HCT116 (cell line): ENCODE results near the gene TRPM6. TPM values are rescaled to one million over a fixed set of nuclear protein-coding genes. Genes with fewer than 3 reads are reported as not detected.

Source experiments
- ATAC-seq: fragments of 200-7000 bp; cut with Tn5 transposase; 2 replicates; pipeline ENCODE4 v1.9.1; 2020; ENCODE audit warnings: mild to moderate bottlenecking, moderate library complexity
- BruUV-seq: library from RNA; stranded (reverse); fragments of 400-500 nt; replicated peaks from 2 replicates; lab custom pipeline; 2021; lab: Mats Ljungman, UMichigan
- CTCF ChIA-PET: fragments of 300-600 bp; sonication (Branson Sonifier 250); formaldehyde crosslinking; loops from one replicate; lab custom pipeline; 2021; ENCODE audit warnings: antibody characterized with exemption; lab: Charles Lee
- POLR2A ChIA-PET: fragments of 300-600, 350-600 bp; sonication (Branson Sonifier 250); formaldehyde crosslinking; loops from one replicate; lab custom pipeline; 2021; ENCODE audit warnings: antibody characterized with exemption; lab: Charles Lee
- RAD21 ChIA-PET, 2 experiments: fragments of 300-600 bp; sonication (Branson Sonifier 250); formaldehyde crosslinking; loops; one replicate each; lab custom pipeline; 2023; ENCODE audit warnings: low total read pairs in 2 of 2; ENCODE audit not compliant: uncharacterized antibody in 2 of 2, unreplicated experiment in 2 of 2, low non-redundant PET in 1 of 2; lab: Charles Lee
- DNase-seq: peaks from one replicate; pipeline ENCODE4 v3.0.0-alpha.2; 2010; ENCODE audit warnings: low read depth, low spot score
- H2AFZ ChIP-seq: fragments of 200-600 bp; shearing (Covaris generic), sonication (generic); 2 replicates; pipeline ENCODE4 v1.6.1; 2017; ENCODE audit warnings: low read depth, mixed run types, mixed read lengths, antibody characterized with exemption, low read length; ENCODE audit not compliant: poor library complexity, severe bottlenecking
- H3K27ac ChIP-seq: 2 replicates; pipeline ENCODE4 v1.5.1; 2012; ENCODE audit warnings: low read depth, low read length
- H3K27me3 ChIP-seq: fragments of 200-600 bp; sonication (generic); 2 replicates; pipeline ENCODE4 v1.6.1; 2016; ENCODE audit warnings: mixed run types, low read length, mixed read lengths; ENCODE audit not compliant: insufficient read depth
- H3K36me3 ChIP-seq, 2 experiments: fragments of 200-500 bp in 1 of 2; fragments of 200-600 bp in 1 of 2; sonication (Bioruptor generic) in 1 of 2; sonication (generic) in 1 of 2; 2 replicates each; pipeline versions ENCODE4 v1.5.1 to v1.6.1; 2014 to 2016; ENCODE audit warnings: low read length in 2 of 2, inconsistent platforms in 1 of 2, mixed read lengths in 1 of 2, mixed run types in 1 of 2; ENCODE audit not compliant: insufficient read depth in 2 of 2, control insufficient read depth in 1 of 2
- H3K4me1 ChIP-seq, 2 experiments: fragments of 200-600 bp in 1 of 2; sonication (generic) in 1 of 2; 2 replicates each; pipeline versions ENCODE4 v1.5.1 to v1.6.1; 2012 to 2017; ENCODE audit warnings: low read length in 2 of 2, inconsistent platforms in 1 of 2, mild to moderate bottlenecking in 1 of 2, mixed read lengths in 1 of 2, mixed run types in 1 of 2, moderate library complexity in 1 of 2; ENCODE audit not compliant: insufficient read depth in 2 of 2, control insufficient read depth in 1 of 2
- H3K4me2 ChIP-seq: fragments of 200-600 bp; sonication (generic); 2 replicates; pipeline ENCODE4 v1.6.1; 2017; ENCODE audit warnings: mixed run types, low read length, mixed read lengths
- H3K4me3 ChIP-seq, 2 experiments: fragments of 200-600 bp in 1 of 2; sonication (generic) in 1 of 2; replicated peaks in 1 of 2; 2 replicates each; pipeline ENCODE4 v1.5.1; 2011 to 2016; ENCODE audit warnings: low read length in 2 of 2, control low read depth in 1 of 2, low read depth in 1 of 2, mild to moderate bottlenecking in 1 of 2, mixed read lengths in 1 of 2, mixed run types in 1 of 2
- H3K79me2 ChIP-seq: fragments of 200-600 bp; sonication (generic); 2 replicates; pipeline ENCODE4 v1.6.1; 2017; ENCODE audit warnings: mild to moderate bottlenecking, mixed run types, low read length, moderate library complexity, mixed read lengths; ENCODE audit not compliant: insufficient read depth
- H3K9ac ChIP-seq: fragments of 200-600 bp; sonication (generic); 2 replicates; pipeline ENCODE4 v1.6.1; 2016; ENCODE audit warnings: low read length, mixed read lengths
- H3K9me2 ChIP-seq: fragments of 200-600 bp; sonication (generic), shearing (Covaris generic); 2 replicates; pipeline ENCODE4 v1.6.1; 2017; ENCODE audit warnings: mixed run types, mild to moderate bottlenecking, moderate library complexity; ENCODE audit not compliant: insufficient read depth
- H3K9me3 ChIP-seq, 2 experiments: fragments of 200-500 bp in 1 of 2; fragments of 200-600 bp in 1 of 2; sonication (Bioruptor generic) in 1 of 2; sonication (generic) in 1 of 2; 2 replicates each; pipeline ENCODE4 v1.6.1; 2014 to 2017; ENCODE audit warnings: low read length in 2 of 2, mixed read lengths in 2 of 2, inconsistent platforms in 1 of 2, low read depth in 1 of 2, mild to moderate bottlenecking in 1 of 2, mixed run types in 1 of 2, moderate library complexity in 1 of 2; ENCODE audit not compliant: control insufficient read depth in 1 of 2, insufficient read depth in 1 of 2
- H4K20me1 ChIP-seq: fragments of 200-600 bp; sonication (generic), shearing (Covaris generic); 2 replicates; pipeline ENCODE4 v1.6.1; 2017; ENCODE audit warnings: mixed run types, mild to moderate bottlenecking, moderate library complexity; ENCODE audit not compliant: insufficient read depth
- CEBPB ChIP-seq: IDR thresholded peaks from 2 replicates; pipeline ENCODE4 v1.6.1; 2012; ENCODE audit warnings: low read depth
- CTCF ChIP-seq, 3 experiments: fragments of 200-600 bp in 1 of 3; sonication (generic) in 1 of 3; IDR thresholded peaks in 2 of 3; conservative IDR thresholded peaks in 1 of 3; 2 replicates each; pipeline ENCODE4 v1.5.1; 2012 to 2017; ENCODE audit warnings: low read depth in 2 of 3, low read length in 2 of 3, antibody characterized with exemption in 1 of 3, borderline replicate concordance in 1 of 3, control low read depth in 1 of 3, mild to moderate bottlenecking in 1 of 3, mixed read lengths in 1 of 3, mixed run types in 1 of 3, moderate library complexity in 1 of 3; ENCODE audit not compliant: insufficient read depth in 1 of 3
- EGR1 ChIP-seq: IDR thresholded peaks from 2 replicates; pipeline ENCODE4 v1.6.1; 2012; ENCODE audit warnings: low read depth
- ELF1 ChIP-seq: IDR thresholded peaks from 2 replicates; pipeline ENCODE4 v1.6.1; 2012; ENCODE audit warnings: low read depth, borderline replicate concordance
- EZH2 ChIP-seq: fragments of 200-600 bp; sonication (generic); IDR thresholded peaks from 2 replicates; pipeline ENCODE4 v1.6.1; 2017; ENCODE audit warnings: antibody characterized with exemption, mixed run types
- FOSL1 ChIP-seq: IDR thresholded peaks from 2 replicates; pipeline ENCODE4 v1.6.1; 2012; ENCODE audit warnings: low read depth
- JUND ChIP-seq: IDR thresholded peaks from 2 replicates; pipeline ENCODE4 v1.6.1; 2012
- RAD21 ChIP-seq: IDR thresholded peaks from 2 replicates; pipeline ENCODE4 v1.6.1; 2012; ENCODE audit warnings: low read depth, mild to moderate bottlenecking
- SIN3A ChIP-seq: IDR thresholded peaks from 2 replicates; pipeline ENCODE4 v1.6.1; 2012; ENCODE audit warnings: low read depth
- SP1 ChIP-seq: IDR thresholded peaks from 2 replicates; pipeline ENCODE4 v1.6.1; 2012; ENCODE audit warnings: low read depth
- TCF7L2 ChIP-seq: IDR thresholded peaks from 2 replicates; pipeline ENCODE4 v1.7.0; 2011; ENCODE audit warnings: borderline replicate concordance, inconsistent platforms; ENCODE audit not compliant: insufficient read depth, insufficient read length; ENCODE audit errors: extremely low read depth
- YY1 ChIP-seq: IDR thresholded peaks from 2 replicates; pipeline ENCODE4 v1.6.1; 2011; ENCODE audit warnings: low read length, low read depth, moderate library complexity, mild to moderate bottlenecking; ENCODE audit not compliant: insufficient replicate concordance; ENCODE audit errors: extremely low read depth
- ZFX ChIP-seq: fragments of 450-650 bp; IDR thresholded peaks from 2 replicates; pipeline ENCODE4 v1.6.1; 2017
- intact Hi-C: fragments of 100-400 bp; cut with micrococcal nuclease; formaldehyde crosslinking; loops from 2 replicates; pipeline ENCODE4 v1.10.0; 2022
- total RNA-seq: library from RNA; stranded (reverse); gene quantifications from one replicate; pipeline ENCODE4 v1.2.1, GENCODE V29; 2021; ENCODE audit not compliant: unreplicated experiment
- TF ChIP-seq, protein P1 (sequence below): IDR thresholded peaks from 2 replicates; pipeline ENCODE4 v1.6.1; 2012; ENCODE audit warnings: low read depth
- TF ChIP-seq, protein P2 (sequence below): IDR thresholded peaks from 2 replicates; pipeline ENCODE4 v1.6.1; 2011; ENCODE audit warnings: mild to moderate bottlenecking, low read length, moderate library complexity; ENCODE audit not compliant: insufficient replicate concordance; ENCODE audit errors: extremely low read depth

TRPM6 gene
- total RNA-seq, 1 experiment from 2014 or later = 0.44 TPM

- Histone ChIP-seq H3K4me1 (no peaks in the 10 kb centered on the region), H3K27ac (no peak overlapping the region), H3K9me2 (no peaks in the 10 kb centered on the region), H4K20me1 (no peaks in the 10 kb centered on the region), H3K79me2 (no peaks in the 10 kb centered on the region), H2AFZ (no peak overlapping the region), H3K27me3 (no peaks in the 10 kb centered on the region), H3K36me3 (no peaks in the 10 kb centered on the region), H3K4me3 (no peak overlapping the region), H3K4me2 (no peak overlapping the region), H3K9ac (no peak overlapping the region), H3K9me3 (no peaks in the 10 kb centered on the region)
- TF ChIP-seq SIN3A = no peak
- no peak for TF ChIP-seq JUND
- TF ChIP-seq ELF1 = no peak
- TF ChIP-seq FOSL1 = no peak
- no peak for TF ChIP-seq EGR1
- no peak for TF ChIP-seq CTCF (IDR thresholded peaks at IDR 0.05 in 2 of 3, conservative IDR thresholded peaks at IDR 0.05 in 1 of 3; ENCODE audit: borderline replicate concordance in 1 of 3, insufficient read depth in 1 of 3, low read depth in 2 of 3, low read length in 2 of 3)
- no peak for TF ChIP-seq RAD21
- TF ChIP-seq, protein P1, sequence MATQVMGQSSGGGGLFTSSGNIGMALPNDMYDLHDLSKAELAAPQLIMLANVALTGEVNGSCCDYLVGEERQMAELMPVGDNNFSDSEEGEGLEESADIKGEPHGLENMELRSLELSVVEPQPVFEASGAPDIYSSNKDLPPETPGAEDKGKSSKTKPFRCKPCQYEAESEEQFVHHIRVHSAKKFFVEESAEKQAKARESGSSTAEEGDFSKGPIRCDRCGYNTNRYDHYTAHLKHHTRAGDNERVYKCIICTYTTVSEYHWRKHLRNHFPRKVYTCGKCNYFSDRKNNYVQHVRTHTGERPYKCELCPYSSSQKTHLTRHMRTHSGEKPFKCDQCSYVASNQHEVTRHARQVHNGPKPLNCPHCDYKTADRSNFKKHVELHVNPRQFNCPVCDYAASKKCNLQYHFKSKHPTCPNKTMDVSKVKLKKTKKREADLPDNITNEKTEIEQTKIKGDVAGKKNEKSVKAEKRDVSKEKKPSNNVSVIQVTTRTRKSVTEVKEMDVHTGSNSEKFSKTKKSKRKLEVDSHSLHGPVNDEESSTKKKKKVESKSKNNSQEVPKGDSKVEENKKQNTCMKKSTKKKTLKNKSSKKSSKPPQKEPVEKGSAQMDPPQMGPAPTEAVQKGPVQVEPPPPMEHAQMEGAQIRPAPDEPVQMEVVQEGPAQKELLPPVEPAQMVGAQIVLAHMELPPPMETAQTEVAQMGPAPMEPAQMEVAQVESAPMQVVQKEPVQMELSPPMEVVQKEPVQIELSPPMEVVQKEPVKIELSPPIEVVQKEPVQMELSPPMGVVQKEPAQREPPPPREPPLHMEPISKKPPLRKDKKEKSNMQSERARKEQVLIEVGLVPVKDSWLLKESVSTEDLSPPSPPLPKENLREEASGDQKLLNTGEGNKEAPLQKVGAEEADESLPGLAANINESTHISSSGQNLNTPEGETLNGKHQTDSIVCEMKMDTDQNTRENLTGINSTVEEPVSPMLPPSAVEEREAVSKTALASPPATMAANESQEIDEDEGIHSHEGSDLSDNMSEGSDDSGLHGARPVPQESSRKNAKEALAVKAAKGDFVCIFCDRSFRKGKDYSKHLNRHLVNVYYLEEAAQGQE = no peak
- TF ChIP-seq, protein P2, sequence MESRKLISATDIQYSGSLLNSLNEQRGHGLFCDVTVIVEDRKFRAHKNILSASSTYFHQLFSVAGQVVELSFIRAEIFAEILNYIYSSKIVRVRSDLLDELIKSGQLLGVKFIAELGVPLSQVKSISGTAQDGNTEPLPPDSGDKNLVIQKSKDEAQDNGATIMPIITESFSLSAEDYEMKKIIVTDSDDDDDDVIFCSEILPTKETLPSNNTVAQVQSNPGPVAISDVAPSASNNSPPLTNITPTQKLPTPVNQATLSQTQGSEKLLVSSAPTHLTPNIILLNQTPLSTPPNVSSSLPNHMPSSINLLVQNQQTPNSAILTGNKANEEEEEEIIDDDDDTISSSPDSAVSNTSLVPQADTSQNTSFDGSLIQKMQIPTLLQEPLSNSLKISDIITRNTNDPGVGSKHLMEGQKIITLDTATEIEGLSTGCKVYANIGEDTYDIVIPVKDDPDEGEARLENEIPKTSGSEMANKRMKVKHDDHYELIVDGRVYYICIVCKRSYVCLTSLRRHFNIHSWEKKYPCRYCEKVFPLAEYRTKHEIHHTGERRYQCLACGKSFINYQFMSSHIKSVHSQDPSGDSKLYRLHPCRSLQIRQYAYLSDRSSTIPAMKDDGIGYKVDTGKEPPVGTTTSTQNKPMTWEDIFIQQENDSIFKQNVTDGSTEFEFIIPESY = no peak
- TF ChIP-seq ZFX = no peak
- TF ChIP-seq TCF7L2 = no peak
- TF ChIP-seq EZH2 = no peak
- TF ChIP-seq YY1 = no peak
- TF ChIP-seq SP1 = no peak
- TF ChIP-seq CEBPB = no peak
- ChIA-PET CTCF (no interaction called here), POLR2A (interaction anchor here (0.7 kb wide), 1 partner anchor 17 kb away, joined by 5 read pairs; no protein-coding TSS in a partner anchor), RAD21 (no interaction called here)
- ATAC-seq (no peak), DNase-seq (no peak)
- BruUV-seq = no TSS peak
- intact Hi-C loops = no loop called here
These were observed 77.5 kb downstream of the TRPM6 start for GRCh38 chr9:74810200-74810599.
